Common myeloid progenitor, CD34-positive (primary cell): Measurements from ENCODE around the gene PAPOLG.
A peak's percentile ranks its signal among the peaks of the same experiment; 100 is the strongest.

Experiments
- CTCF ChIA-PET: fragments of 350-600 bp; sonication (Branson Sonifier 250); formaldehyde crosslinking; loops from one replicate; lab custom pipeline; 2021; ENCODE audit warnings: antibody characterized with exemption; lab: Charles Lee
- POLR2A ChIA-PET: fragments of 350-600 bp; sonication (Branson Sonifier 250); formaldehyde crosslinking; loops from one replicate; lab custom pipeline; 2021; ENCODE audit warnings: antibody characterized with exemption; lab: Charles Lee
- DNase-seq, 3 donors: peaks; one replicate each; pipeline versions ENCODE4 v3.0.0 to v3.0.0-alpha.2; 2013
- H3K27ac ChIP-seq, 2 experiments: 1 replicate in 1 of 2; 2 replicates in 1 of 2; pipeline ENCODE4 v1.7.0; 2013; ENCODE audit warnings: inconsistent platforms in 2 of 2, low read length in 2 of 2, mild to moderate bottlenecking in 2 of 2, low read depth in 1 of 2, moderate library complexity in 1 of 2; ENCODE audit not compliant: severe bottlenecking in 2 of 2, insufficient read depth in 1 of 2, poor library complexity in 1 of 2
- H3K27me3 ChIP-seq, 5 experiments: replicated peaks in 2 of 5; 1 replicate in 3 of 5; 2 replicates in 2 of 5; pipeline versions ENCODE4 v1.6.1 to v1.7.0; 2013; ENCODE audit warnings: low read length in 4 of 5, mild to moderate bottlenecking in 2 of 5, moderate library complexity in 2 of 5, inconsistent platforms in 1 of 5; ENCODE audit not compliant: insufficient read depth in 5 of 5, control insufficient read depth in 4 of 5
- H3K36me3 ChIP-seq, 4 experiments: 1 replicate in 2 of 4; 2 replicates in 2 of 4; pipeline versions ENCODE4 v1.6.1 to v1.7.0; 2013; ENCODE audit warnings: low read length in 3 of 4, control low read depth in 1 of 4, mild to moderate bottlenecking in 1 of 4; ENCODE audit not compliant: control insufficient read depth in 4 of 4, insufficient read depth in 4 of 4
- H3K4me1 ChIP-seq, 4 experiments: 1 replicate in 3 of 4; 2 replicates in 1 of 4; pipeline versions ENCODE4 v1.6.1 to v1.7.1; 2013; ENCODE audit warnings: low read length in 3 of 4, mild to moderate bottlenecking in 3 of 4, control low read depth in 1 of 4, inconsistent platforms in 1 of 4, moderate library complexity in 1 of 4; ENCODE audit not compliant: control insufficient read depth in 4 of 4, insufficient read depth in 4 of 4; ENCODE audit errors: control extremely low read depth in 1 of 4
- H3K4me3 ChIP-seq, 7 experiments: 1 replicate in 4 of 7; 2 replicates in 3 of 7; pipeline versions ENCODE4 v1.5.1 to v1.7.0; 2013; ENCODE audit warnings: mild to moderate bottlenecking in 7 of 7, low read length in 6 of 7, moderate library complexity in 6 of 7, inconsistent platforms in 2 of 7, low read depth in 2 of 7, control low read depth in 1 of 7; ENCODE audit not compliant: insufficient read depth in 4 of 7, control insufficient read depth in 1 of 7; ENCODE audit errors: extremely low read depth in 1 of 7
- H3K9me3 ChIP-seq, 5 experiments: 1 replicate in 4 of 5; 2 replicates in 1 of 5; pipeline versions ENCODE4 v1.6.1 to v1.7.1; 2013; ENCODE audit warnings: low read length in 4 of 5, mild to moderate bottlenecking in 2 of 5, inconsistent platforms in 1 of 5, low read depth in 1 of 5, moderate library complexity in 1 of 5; ENCODE audit not compliant: control insufficient read depth in 4 of 5, insufficient read depth in 2 of 5; ENCODE audit errors: control extremely low read depth in 1 of 5
- WGBS: methylation state at CpG from one replicate; pipeline ENCODE4 v1.1.5; 2013; ENCODE audit not compliant: insufficient coverage; 5-methylcytosine and 5-hydroxymethylcytosine counted together

The PAPOLG gene

GRCh38 chr2:60838481-60838880 lies 82.4 kb downstream of the PAPOLG start:
- Histone ChIP-seq H3K4me3 (no peak overlapping the region), H3K27me3 (no peaks in the 10 kb centered on the region), H3K27ac (no peak overlapping the region), H3K4me1 (peaks cover 0 to 20% (median 13%) of the 10 kb centered on the region in 4 experiments), H3K36me3 (no peaks in the 10 kb centered on the region), H3K9me3 (no peaks in the 10 kb centered on the region)
- CTCF ChIA-PET = interaction anchor here (1.1 to 1.3 kb wide), 4 partner anchors 18 to 164 kb away, joined by 3 to 4 read pairs (median 3); no protein-coding TSS in a partner anchor
- POLR2A ChIA-PET = interaction anchor here (0.6 kb wide), 1 partner anchor 300 kb away, joined by 3 read pairs; no protein-coding TSS in a partner anchor
- DNase-seq = no peak
- no CpG with 5 or more reads among the region's 3 CpGs for WGBS

GRCh38 chr2:60839126-60839813 lies 83.2 kb downstream of the PAPOLG start:
- Histone ChIP-seq H3K9me3 (no peaks in the 10 kb centered on the region), H3K4me3 (no peak overlapping the region), H3K4me1 (peaks cover 4 to 24% (median 15%) of the 10 kb centered on the region in 4 experiments), H3K27ac (no peak overlapping the region), H3K36me3 (no peaks in the 10 kb centered on the region), H3K27me3 (no peaks in the 10 kb centered on the region)
- WGBS = 96% methylated on average over 4 of the region's 9 CpGs
- CTCF ChIA-PET = interaction anchor here (1.1 to 1.3 kb wide), 3 partner anchors 19 to 44 kb away, joined by 3 to 4 read pairs (median 3); no protein-coding TSS in a partner anchor
- DNase-seq = no peak
- POLR2A ChIA-PET = interaction anchor here (0.6 kb wide), 1 partner anchor 299 kb away, joined by 3 read pairs; no protein-coding TSS in a partner anchor

- Histone ChIP-seq H3K4me1 (peaks cover 4 to 23% (median 15%) of the 10 kb centered on the region in 4 experiments), H3K27ac (no peak overlapping the region), H3K9me3 (no peaks in the 10 kb centered on the region), H3K4me3 (no peak overlapping the region), H3K36me3 (no peaks in the 10 kb centered on the region), H3K27me3 (no peaks in the 10 kb centered on the region)
- peak; percentile 59 to 94 (median 92) for DNase-seq
- ChIA-PET POLR2A (interaction anchor here (1.0 kb wide), 1 partner anchor 41 kb away, joined by 3 read pairs; the partner anchor contains the start of gene REL), CTCF (no interaction called here)
- WGBS = 7% methylated on average over 3 of the region's 7 CpGs
Measured at GRCh38 chr2:60840880-60841279, 84.8 kb downstream of the PAPOLG start.

- no peak overlapping the region for H3K27ac ChIP-seq
- no peak for DNase-seq
- H3K36me3 ChIP-seq = no peaks in the 10 kb centered on the region
- H3K4me3 ChIP-seq = no peak overlapping the region
- peaks cover 4 to 23% (median 15%) of the 10 kb centered on the region in 4 experiments for H3K4me1 ChIP-seq
- ChIA-PET POLR2A (no interaction called here), CTCF (no interaction called here)
- no peaks in the 10 kb centered on the region for H3K27me3 ChIP-seq
- no peaks in the 10 kb centered on the region for H3K9me3 ChIP-seq
- WGBS = 83% methylated on average over 5 of the region's 6 CpGs
Measured at GRCh38 chr2:60843006-60843405, 86.9 kb downstream of the PAPOLG start.

GRCh38 chr2:60844105-60844504 lies 88.0 kb downstream of the PAPOLG start:
- H3K36me3 ChIP-seq = no peaks in the 10 kb centered on the region
- H3K27me3 ChIP-seq = no peaks in the 10 kb centered on the region
- ChIA-PET CTCF (no interaction called here), POLR2A (no interaction called here)
- H3K9me3 ChIP-seq = no peaks in the 10 kb centered on the region
- no peak overlapping the region for H3K27ac ChIP-seq
- no CpG with 5 or more reads among the region's 2 CpGs for WGBS
- H3K4me3 ChIP-seq = no peak overlapping the region
- peak in 1 of 3 donors; percentile 15 for DNase-seq
- peaks cover 4 to 23% (median 15%) of the 10 kb centered on the region in 4 experiments for H3K4me1 ChIP-seq

- Histone ChIP-seq H3K4me3 (no peak overlapping the region), H3K9me3 (no peaks in the 10 kb centered on the region), H3K27ac (no peak overlapping the region), H3K27me3 (no peaks in the 10 kb centered on the region), H3K36me3 (no peaks in the 10 kb centered on the region), H3K4me1 (peaks cover 3 to 15% (median 8%) of the 10 kb centered on the region in 4 experiments)
- CTCF ChIA-PET = no interaction called here
- POLR2A ChIA-PET = no interaction called here
- 100% methylated on average over 4 of the region's 6 CpGs for WGBS
- no peak for DNase-seq
Measured at GRCh38 chr2:60847854-60848253, 91.8 kb downstream of the PAPOLG start.
